Muscle layer of duodenum (tissue), 2 donors: ENCODE data around the gene FRMD8.

Experiments used
- H3K27ac ChIP-seq: one replicate; pipeline ENCODE4 v1.7.0; 2013; ENCODE audit warnings: mild to moderate bottlenecking, low read length
- H3K27me3 ChIP-seq: one replicate; pipeline ENCODE4 v1.7.0; 2013; ENCODE audit warnings: low read depth, mild to moderate bottlenecking, control low read depth, low read length
- H3K36me3 ChIP-seq, 2 donors: one replicate each; pipeline ENCODE4 v1.7.0; 2013; ENCODE audit warnings: low read length in 2 of 2, control low read depth in 1 of 2, mild to moderate bottlenecking in 1 of 2; ENCODE audit not compliant: insufficient read depth in 2 of 2, control insufficient read depth in 1 of 2
- H3K4me1 ChIP-seq, 2 donors: one replicate each; pipeline ENCODE4 v1.7.0; 2013; ENCODE audit warnings: low read length in 2 of 2, mild to moderate bottlenecking in 2 of 2, control low read depth in 1 of 2, moderate library complexity in 1 of 2; ENCODE audit not compliant: insufficient read depth in 2 of 2, control insufficient read depth in 1 of 2
- H3K4me3 ChIP-seq, 2 donors: one replicate each; pipeline ENCODE4 v1.7.0; 2013; ENCODE audit warnings: low read length in 2 of 2, low read depth in 1 of 2, mild to moderate bottlenecking in 1 of 2
- H3K9me3 ChIP-seq, 2 donors: one replicate each; pipeline ENCODE4 v1.7.0; 2013; ENCODE audit warnings: low read length in 2 of 2, control low read depth in 1 of 2, mild to moderate bottlenecking in 1 of 2; ENCODE audit not compliant: control insufficient read depth in 1 of 2
- donor health status: healthy.

FRMD8 gene

GRCh38 chr11:65423516-65424204, 37.2 kb downstream of the FRMD8 start:
- peaks cover 33 to 81% of the 10 kb centered on the region in 2 donors for H3K36me3 ChIP-seq
- peaks cover 6 to 16% of the 10 kb centered on the region in 2 donors for H3K4me1 ChIP-seq

GRCh38 chr11:65424205-65425104, 38.0 kb downstream of the FRMD8 start:
- Histone ChIP-seq H3K9me3 (no peaks in the 10 kb centered on the region), H3K4me3 (peak overlapping the region; percentile 99 to 100), H3K27ac (peak overlapping the region; percentile 100), H3K4me1 (peaks cover 12 to 13% of the 10 kb centered on the region in 2 donors), H3K36me3 (peaks cover 33 to 74% of the 10 kb centered on the region in 2 donors), H3K27me3 (no peaks in the 10 kb centered on the region)

More at GRCh38 chr11:65423516-65424204, 37.2 kb downstream of the FRMD8 start:
- H3K9me3 ChIP-seq = no peaks in the 10 kb centered on the region
- peak overlapping the region; percentile 99 to 100 for H3K4me3 ChIP-seq
- peak overlapping the region; percentile 100 for H3K27ac ChIP-seq
- H3K27me3 ChIP-seq = no peaks in the 10 kb centered on the region

GRCh38 chr11:65425105-65425970, 38.9 kb downstream of the FRMD8 start:
- Histone ChIP-seq H3K36me3 (peaks cover 33 to 67% of the 10 kb centered on the region in 2 donors), H3K9me3 (no peaks in the 10 kb centered on the region), H3K4me3 (peak overlapping the region; percentile 99 to 100), H3K4me1 (peaks cover 9 to 17% of the 10 kb centered on the region in 2 donors), H3K27ac (peak overlapping the region; percentile 100), H3K27me3 (no peaks in the 10 kb centered on the region)

GRCh38 chr11:65425971-65426838, 39.8 kb downstream of the FRMD8 start:
- H3K27ac ChIP-seq = peak overlapping the region; percentile 100
- no peaks in the 10 kb centered on the region for H3K27me3 ChIP-seq
- peak overlapping the region; percentile 99 to 100 for H3K4me3 ChIP-seq
- no peaks in the 10 kb centered on the region for H3K9me3 ChIP-seq
- peaks cover 8 to 24% of the 10 kb centered on the region in 2 donors for H3K4me1 ChIP-seq
- peaks cover 33 to 63% of the 10 kb centered on the region in 2 donors for H3K36me3 ChIP-seq

GRCh38 chr11:65426839-65427690, 40.6 kb downstream of the FRMD8 start:
- Histone ChIP-seq H3K4me1 (peaks cover 8 to 31% of the 10 kb centered on the region in 2 donors), H3K27me3 (no peaks in the 10 kb centered on the region), H3K36me3 (peaks cover 36 to 54% of the 10 kb centered on the region in 2 donors)

GRCh38 chr11:65427691-65428577, 41.5 kb downstream of the FRMD8 start:
- Histone ChIP-seq H3K36me3 (peaks cover 39 to 48% of the 10 kb centered on the region in 2 donors), H3K27me3 (no peaks in the 10 kb centered on the region), H3K4me1 (peaks cover 8 to 39% of the 10 kb centered on the region in 2 donors)

More at GRCh38 chr11:65426839-65427690, 40.6 kb downstream of the FRMD8 start:
- H3K27ac ChIP-seq = peak overlapping the region; percentile 100
- no peaks in the 10 kb centered on the region for H3K9me3 ChIP-seq
- peak overlapping the region; percentile 99 to 100 for H3K4me3 ChIP-seq

GRCh38 chr11:65428578-65429067, 42.2 kb downstream of the FRMD8 start:
- H3K36me3 ChIP-seq = peaks cover 39 to 45% of the 10 kb centered on the region in 2 donors
- H3K4me3 ChIP-seq = peak overlapping the region; percentile 99 to 100
- H3K4me1 ChIP-seq = peaks cover 8 to 44% of the 10 kb centered on the region in 2 donors
- no peaks in the 10 kb centered on the region for H3K27me3 ChIP-seq
- H3K9me3 ChIP-seq = no peaks in the 10 kb centered on the region
- peak overlapping the region; percentile 100 for H3K27ac ChIP-seq

More at GRCh38 chr11:65427691-65428577, 41.5 kb downstream of the FRMD8 start:
- Histone ChIP-seq H3K27ac (peak overlapping the region; percentile 100), H3K9me3 (no peaks in the 10 kb centered on the region), H3K4me3 (peak overlapping the region; percentile 99 to 100)

GRCh38 chr11:65429068-65429681, 42.7 kb downstream of the FRMD8 start:
- peaks cover 8 to 50% of the 10 kb centered on the region in 2 donors for H3K4me1 ChIP-seq
- H3K36me3 ChIP-seq = peaks cover 38 to 43% of the 10 kb centered on the region in 2 donors
- H3K4me3 ChIP-seq = peak overlapping the region; percentile 99 to 100

More at GRCh38 chr11:65429068-65429681, 42.7 kb downstream of the FRMD8 start:
- Histone ChIP-seq H3K9me3 (no peaks in the 10 kb centered on the region), H3K27me3 (no peaks in the 10 kb centered on the region), H3K27ac (peak overlapping the region; percentile 100)
